ENCODE results near the gene TRMO. TPM values are rescaled to one million over a fixed set of nuclear protein-coding genes. Genes with fewer than 3 reads are reported as not detected.
A peak's percentile ranks its signal among the peaks of the same experiment; 100 is the strongest.

TRMO gene
- total and polyA plus RNA-seq, 9 of the 15 experiments (the other 6 are each of a cell fraction or from before 2014, with no cell fraction given), result 5.6 to 22.4 (median 16.2) TPM

GRCh38 chr9:97959585-97959984 is 37.3 kb upstream of the TRMO start (continued):
- TF ChIP-seq FOXP4 (CRISPR knock-in tag; IDR thresholded peaks at IDR 0.05; ENCODE audit: borderline replicate concordance), result no peak
- TF ChIP-seq ZNF668 (CRISPR knock-in tag; IDR thresholded peaks at IDR 0.05), result peak; percentile 34; the same call in 1 of the 2 replicates
- TF ChIP-seq ZNF436 (CRISPR knock-in tag; IDR thresholded peaks at IDR 0.05), result no peak
- TF ChIP-seq KDM2B (CRISPR knock-in tag; IDR thresholded peaks at IDR 0.05), result no peak
- no peak for TF ChIP-seq NFYB (IDR thresholded peaks at IDR 0.05; ENCODE audit: extremely low read depth, insufficient read length)
- 0 out of 2 replicates have a peak, but pooled peaks have one; percentile 66 for TF ChIP-seq TCF15 (CRISPR knock-in tag; IDR thresholded peaks at IDR 0.05)
- TF ChIP-seq, protein P1, sequence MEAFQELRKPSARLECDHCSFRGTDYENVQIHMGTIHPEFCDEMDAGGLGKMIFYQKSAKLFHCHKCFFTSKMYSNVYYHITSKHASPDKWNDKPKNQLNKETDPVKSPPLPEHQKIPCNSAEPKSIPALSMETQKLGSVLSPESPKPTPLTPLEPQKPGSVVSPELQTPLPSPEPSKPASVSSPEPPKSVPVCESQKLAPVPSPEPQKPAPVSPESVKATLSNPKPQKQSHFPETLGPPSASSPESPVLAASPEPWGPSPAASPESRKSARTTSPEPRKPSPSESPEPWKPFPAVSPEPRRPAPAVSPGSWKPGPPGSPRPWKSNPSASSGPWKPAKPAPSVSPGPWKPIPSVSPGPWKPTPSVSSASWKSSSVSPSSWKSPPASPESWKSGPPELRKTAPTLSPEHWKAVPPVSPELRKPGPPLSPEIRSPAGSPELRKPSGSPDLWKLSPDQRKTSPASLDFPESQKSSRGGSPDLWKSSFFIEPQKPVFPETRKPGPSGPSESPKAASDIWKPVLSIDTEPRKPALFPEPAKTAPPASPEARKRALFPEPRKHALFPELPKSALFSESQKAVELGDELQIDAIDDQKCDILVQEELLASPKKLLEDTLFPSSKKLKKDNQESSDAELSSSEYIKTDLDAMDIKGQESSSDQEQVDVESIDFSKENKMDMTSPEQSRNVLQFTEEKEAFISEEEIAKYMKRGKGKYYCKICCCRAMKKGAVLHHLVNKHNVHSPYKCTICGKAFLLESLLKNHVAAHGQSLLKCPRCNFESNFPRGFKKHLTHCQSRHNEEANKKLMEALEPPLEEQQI (IDR thresholded peaks at IDR 0.05), result no peak
- TF ChIP-seq CHD4 (IDR thresholded peaks at IDR 0.05; ENCODE audit: insufficient read depth, insufficient replicate concordance, low read depth, low read length, poor library complexity, severe bottlenecking), result no peak
- TF ChIP-seq CREB5 (CRISPR knock-in tag; IDR thresholded peaks at IDR 0.05), result no peak
- TF ChIP-seq ZC3H11A (IDR thresholded peaks at IDR 0.05; ENCODE audit: low read depth, low read length), result no peak
- no peak for TF ChIP-seq ZBTB9 (CRISPR knock-in tag; IDR thresholded peaks at IDR 0.05)
- no peak for TF ChIP-seq RBM22 (IDR thresholded peaks at IDR 0.05; ENCODE audit: low read depth, low read length, poor library complexity, severe bottlenecking)
- no peak for TF ChIP-seq MAFF (IDR thresholded peaks at IDR 0.05; ENCODE audit: low read length)
- TF ChIP-seq C11orf30 (IDR thresholded peaks at IDR 0.05; ENCODE audit: low read depth), result no peak
- TF ChIP-seq ZSCAN32 (CRISPR knock-in tag; IDR thresholded peaks at IDR 0.05), result no peak
- no peak for TF ChIP-seq ID3 (CRISPR knock-in tag; IDR thresholded peaks at IDR 0.05)
- peak; percentile 67 for TF ChIP-seq ID3 (tag; IDR thresholded peaks at IDR 0.05)
